Esophagus muscularis mucosa (tissue), 4 donors: ENCODE measurements around the gene PKD2L2. TPM values are rescaled to one million over a fixed set of nuclear protein-coding genes. Genes with fewer than 3 reads are reported as not detected.
"Not testable (repeated sequence)": the region's sequence is repeated elsewhere in the genome, so short reads cannot be mapped to it uniquely, and the experiment has no call there.

Experiments used
- DNase-seq: peaks from one replicate; pipeline ENCODE4 v3.0.0-alpha.2; 2017; ENCODE audit errors: extremely low spot score
- H3K27ac ChIP-seq, 4 donors: fragments of 200-600 bp; sonication (generic); replicated peaks in 1 of 4; 1 replicate in 3 of 4; 2 replicates in 1 of 4; pipeline ENCODE4 v1.5.1; 2016 to 2019; ENCODE audit warnings: mild to moderate bottlenecking in 1 of 4
- H3K27me3 ChIP-seq, 4 donors: fragments of 200-600 bp; sonication (generic); one replicate each; pipeline versions ENCODE4 v1.5.1 to v1.6.0; 2016 to 2019
- H3K36me3 ChIP-seq, 4 donors: fragments of 200-600 bp; sonication (generic); one replicate each; pipeline ENCODE4 v1.5.1; 2016 to 2019
- H3K4me1 ChIP-seq, 4 donors: fragments of 200-600 bp; sonication (generic); one replicate each; pipeline ENCODE4 v1.5.1; 2016 to 2019
- H3K4me3 ChIP-seq, 4 donors: fragments of 200-600 bp; sonication (generic); 1 replicate in 2 of 4; 2 replicates in 2 of 4; pipeline ENCODE4 v1.5.1; 2016 to 2019; ENCODE audit warnings: mild to moderate bottlenecking in 4 of 4, moderate library complexity in 1 of 4
- H3K9me3 ChIP-seq, 4 donors: fragments of 200-600 bp; sonication (generic); 1 replicate in 3 of 4; 2 replicates in 1 of 4; pipeline ENCODE4 v1.5.1; 2016 to 2019
- EP300 ChIP-seq: sonication (generic); formaldehyde crosslinking; IDR thresholded peaks from one replicate; pipeline ENCODE4 v1.6.1; 2017; ENCODE audit warnings: antibody characterized with exemption
- POLR2A ChIP-seq: fragments of 450-650 bp; IDR thresholded peaks from one replicate; pipeline ENCODE4 v1.6.1; 2017; ENCODE audit warnings: antibody characterized with exemption, moderate library complexity, mild to moderate bottlenecking, low read depth
- POLR2AphosphoS5 ChIP-seq, 2 donors: sonication (generic); formaldehyde crosslinking; IDR thresholded peaks; one replicate each; pipeline ENCODE4 v1.6.1; 2017; ENCODE audit warnings: antibody characterized with exemption in 2 of 2
- WGBS: methylation state at CpG from one replicate; pipeline ENCODE4 v1.1.5; 2018; 5-methylcytosine and 5-hydroxymethylcytosine counted together
- intact Hi-C: fragments of 100-400 bp; cut with DNase I; formaldehyde crosslinking; loops from one replicate; pipeline ENCODE4 v1.15.1; 2023
- total RNA-seq, 4 donors: library from RNA; depleted of rRNA; stranded (reverse); fragments of >200 nt; gene quantifications; one replicate each; pipeline versions ENCODE4 v1.1.0 to v1.2.1, GENCODE V29; 2016
- TF ChIP-seq, protein P1 (sequence below), 3 experiments: fragments of 200-600 bp in 2 of 3; fragments of 450-650 bp in 1 of 3; sonication (generic) in 2 of 3; IDR thresholded peaks; one replicate each; pipeline ENCODE4 v1.5.1; 2017 to 2019; ENCODE audit warnings: antibody characterized with exemption in 3 of 3, mild to moderate bottlenecking in 2 of 3, moderate library complexity in 1 of 3

Gene PKD2L2
- total RNA-seq, 4 donors from 2014 or later: 0.39 TPM; not detected in 3

GRCh38 chr5:137938751-137939143 lies 49.5 kb downstream of the PKD2L2 start:
- intact Hi-C loops: no loop called here
- Histone ChIP-seq H3K9me3 (no peaks in the 10 kb centered on the region), H3K4me3 (no peak overlapping the region), H3K36me3 (peaks cover 44 to 82% (median 71%) of the 10 kb centered on the region in 4 donors), H3K27me3 (no peaks in the 10 kb centered on the region), H3K27ac (no peak overlapping the region), H3K4me1 (peaks cover 5 to 21% (median 10%) of the 10 kb centered on the region in 4 donors)
- TF ChIP-seq, protein P1, sequence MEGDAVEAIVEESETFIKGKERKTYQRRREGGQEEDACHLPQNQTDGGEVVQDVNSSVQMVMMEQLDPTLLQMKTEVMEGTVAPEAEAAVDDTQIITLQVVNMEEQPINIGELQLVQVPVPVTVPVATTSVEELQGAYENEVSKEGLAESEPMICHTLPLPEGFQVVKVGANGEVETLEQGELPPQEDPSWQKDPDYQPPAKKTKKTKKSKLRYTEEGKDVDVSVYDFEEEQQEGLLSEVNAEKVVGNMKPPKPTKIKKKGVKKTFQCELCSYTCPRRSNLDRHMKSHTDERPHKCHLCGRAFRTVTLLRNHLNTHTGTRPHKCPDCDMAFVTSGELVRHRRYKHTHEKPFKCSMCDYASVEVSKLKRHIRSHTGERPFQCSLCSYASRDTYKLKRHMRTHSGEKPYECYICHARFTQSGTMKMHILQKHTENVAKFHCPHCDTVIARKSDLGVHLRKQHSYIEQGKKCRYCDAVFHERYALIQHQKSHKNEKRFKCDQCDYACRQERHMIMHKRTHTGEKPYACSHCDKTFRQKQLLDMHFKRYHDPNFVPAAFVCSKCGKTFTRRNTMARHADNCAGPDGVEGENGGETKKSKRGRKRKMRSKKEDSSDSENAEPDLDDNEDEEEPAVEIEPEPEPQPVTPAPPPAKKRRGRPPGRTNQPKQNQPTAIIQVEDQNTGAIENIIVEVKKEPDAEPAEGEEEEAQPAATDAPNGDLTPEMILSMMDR (IDR thresholded peaks at IDR 0.05): no peak
- no peak for TF ChIP-seq EP300
- no peak for DNase-seq
- 93% methylated on average over 1 of the region's 1 CpG for WGBS

- Histone ChIP-seq H3K27me3 (no peaks in the 10 kb centered on the region), H3K9me3 (no peaks in the 10 kb centered on the region), H3K36me3 (peaks cover 48 to 88% (median 77%) of the 10 kb centered on the region in 4 donors), H3K4me3 (no peak overlapping the region), H3K27ac (no peak overlapping the region), H3K4me1 (peaks cover 0 to 15% (median 7%) of the 10 kb centered on the region in 4 donors)
- intact Hi-C loops: no loop called here
- DNase-seq: no peak
- 82% methylated on average over 7 of the region's 7 CpGs for WGBS
- TF ChIP-seq, protein P1 (IDR thresholded peaks at IDR 0.05): no peak
- no peak for TF ChIP-seq EP300
- TF ChIP-seq POLR2AphosphoS5 (IDR thresholded peaks at IDR 0.05): no peak
- TF ChIP-seq POLR2A: no peak
Measured at GRCh38 chr5:137939331-137939730, 50.1 kb downstream of the PKD2L2 start.

GRCh38 chr5:137944280-137944679 lies 55.0 kb downstream of the PKD2L2 start:
- peaks cover 58 to 100% (median 98%) of the 10 kb centered on the region in 4 donors for H3K36me3 ChIP-seq
- over 99% methylated on average over 4 of the region's 4 CpGs for WGBS

GRCh38 chr5:137945825-137946224 lies 56.6 kb downstream of the PKD2L2 start:
- no peak overlapping the region for H3K4me3 ChIP-seq
- TF ChIP-seq EP300 (no peak), POLR2AphosphoS5 (IDR thresholded peaks at IDR 0.05) (no peak), POLR2A (no peak)
- TF ChIP-seq, protein P1 (IDR thresholded peaks at IDR 0.05): no peak
- H3K27me3 ChIP-seq: no peaks in the 10 kb centered on the region
- intact Hi-C loops: no loop called here
- 97% methylated on average over 1 of the region's 1 CpG for WGBS
- H3K27ac ChIP-seq: no peak overlapping the region
- peaks cover 0 to 11% (median 4%) of the 10 kb centered on the region in 4 donors for H3K4me1 ChIP-seq
- peaks cover 46 to 100% (median 93%) of the 10 kb centered on the region in 4 donors for H3K36me3 ChIP-seq
- DNase-seq: no peak
- H3K9me3 ChIP-seq: no peaks in the 10 kb centered on the region

More at GRCh38 chr5:137944280-137944679, 55.0 kb downstream of the PKD2L2 start:
- H3K27me3 ChIP-seq, H3K4me3 ChIP-seq, intact Hi-C loops, H3K9me3 ChIP-seq, DNase-seq, H3K27ac ChIP-seq: not testable (repeated sequence)
- H3K4me1 ChIP-seq: peaks cover 0 to 11% (median 4%) of the 10 kb centered on the region in 4 donors

DNA sequence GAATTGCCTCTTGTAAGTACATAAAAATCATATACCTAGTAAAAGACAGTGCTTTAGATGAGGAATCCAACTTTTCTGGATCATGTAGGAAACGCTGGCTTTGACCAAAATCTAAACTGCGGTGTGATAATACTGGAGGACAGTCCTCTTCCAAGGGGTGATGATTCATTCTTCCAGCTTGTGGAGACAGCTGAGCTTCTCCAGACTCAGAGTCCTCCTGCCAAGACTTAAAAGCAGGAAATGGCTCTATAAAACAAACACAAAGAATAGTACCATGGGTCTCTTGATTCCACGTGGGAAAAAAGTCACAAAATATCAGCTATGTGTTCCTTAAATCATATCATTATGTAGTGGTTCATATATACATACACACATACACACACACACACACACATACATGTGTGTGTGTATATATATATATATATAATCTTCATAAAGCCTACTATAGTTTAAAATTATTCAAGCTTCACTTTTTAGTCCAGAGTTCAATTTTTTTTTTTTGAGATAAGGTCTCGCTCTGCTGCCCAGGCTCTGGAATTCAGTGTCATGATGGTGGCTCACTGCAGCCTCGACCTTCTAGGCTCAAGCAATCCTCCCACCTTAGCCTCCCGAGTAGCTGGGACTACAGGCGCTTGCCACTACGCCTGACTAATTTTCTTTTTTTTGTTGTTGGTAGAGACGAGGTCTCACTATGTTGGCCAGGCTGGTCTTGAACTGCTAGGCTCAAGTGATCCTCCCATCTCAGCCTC lies 65.0 kb downstream of the PKD2L2 start:
- TF ChIP-seq EP300: no peak
- TF ChIP-seq, protein P1 (IDR thresholded peaks at IDR 0.05): no peak
- no peak for TF ChIP-seq POLR2A
- peak; percentile 58 to 91 for TF ChIP-seq POLR2AphosphoS5 (IDR thresholded peaks at IDR 0.05)
- no peaks in the 10 kb centered on the region for H3K27me3 ChIP-seq
- no peak for DNase-seq
- H3K36me3 ChIP-seq: peaks cover 4 to 65% (median 30%) of the 10 kb centered on the region in 4 donors
- peak overlapping the region; percentile 72 to 81 (median 73) for H3K27ac ChIP-seq
- peak overlapping the region in 3 of 4 donors; percentile 25 to 27 (median 26) for H3K4me3 ChIP-seq
- H3K4me1 ChIP-seq: peaks cover 8 to 51% (median 39%) of the 10 kb centered on the region in 4 donors
- no peaks in the 10 kb centered on the region for H3K9me3 ChIP-seq
- WGBS: 57% methylated on average over 9 of the region's 9 CpGs
- intact Hi-C loops: loop anchor here (10.0 kb wide), 1 partner anchor 50 kb away; no protein-coding TSS in a partner anchor
